Measurements from ENCODE around the gene MATN1.

The MATN1 gene

GRCh38 chr1:30718636-30719405, 4.6 kb downstream of the MATN1 start:
- peak; percentile 88 for DNase-seq (ENCODE audit: low read depth, low spot score)

GRCh38 chr1:30718091-30718635, 5.2 kb downstream of the MATN1 start:
- peak; percentile 89 for DNase-seq (ENCODE audit: low read depth, low spot score)

- no peak for DNase-seq (ENCODE audit: low read depth, low spot score)
Observed at GRCh38 chr1:30716646-30717045, 6.7 kb downstream of the MATN1 start.

- no peak for DNase-seq (ENCODE audit: low read depth, low spot score)
Observed at GRCh38 chr1:30715886-30716285, 7.5 kb downstream of the MATN1 start.

- DNase-seq (ENCODE audit: low read depth, low spot score) = no peak
Observed at GRCh38 chr1:30715216-30715615, 8.2 kb downstream of the MATN1 start.

GRCh38 chr1:30714536-30715090, 8.8 kb downstream of the MATN1 start:
- DNase-seq (ENCODE audit: low read depth, low spot score) = no peak

- no peak for DNase-seq (ENCODE audit: low read depth, low spot score)
Observed at GRCh38 chr1:30714025-30714424, 9.4 kb downstream of the MATN1 start.

GRCh38 chr1:30713311-30713710, 10.1 kb downstream of the MATN1 start:
- no peak for DNase-seq (ENCODE audit: low read depth, low spot score)

GRCh38 chr1:30712583-30712982, 10.8 kb downstream of the MATN1 start:
- no peak for DNase-seq (ENCODE audit: low read depth, low spot score)

- no peak for DNase-seq (ENCODE audit: low read depth, low spot score)
Observed at GRCh38 chr1:30710407-30710806, 13.0 kb downstream of the MATN1 start.

GRCh38 chr1:30708361-30708728, 15.0 kb downstream of the MATN1 start:
- no peak for DNase-seq (ENCODE audit: low read depth, low spot score)

- no peak for DNase-seq (ENCODE audit: low read depth, low spot score)
Observed at GRCh38 chr1:30707412-30708360, 15.7 kb downstream of the MATN1 start.

GRCh38 chr1:30706528-30706927, 16.9 kb downstream of the MATN1 start:
- DNase-seq (ENCODE audit: low read depth, low spot score) = no peak

- no peak for DNase-seq (ENCODE audit: low read depth, low spot score)
Observed at GRCh38 chr1:30705698-30706097, 17.7 kb downstream of the MATN1 start.

- no peak for DNase-seq (ENCODE audit: low read depth, low spot score)
Observed at GRCh38 chr1:30704765-30705509, 18.4 kb downstream of the MATN1 start.

GRCh38 chr1:30704271-30704670, 19.1 kb downstream of the MATN1 start:
- no peak for DNase-seq (ENCODE audit: low read depth, low spot score)

- DNase-seq (ENCODE audit: low read depth, low spot score) = no peak
Observed at GRCh38 chr1:30702823-30703222, 20.6 kb downstream of the MATN1 start.

- no peak for DNase-seq (ENCODE audit: low read depth, low spot score)
Observed at GRCh38 chr1:30701258-30701633, 22.1 kb downstream of the MATN1 start.

- no peak for DNase-seq (ENCODE audit: low read depth, low spot score)
Observed at GRCh38 chr1:30700528-30701257, 22.7 kb downstream of the MATN1 start.

GRCh38 chr1:30699762-30700161, 23.6 kb downstream of the MATN1 start:
- DNase-seq (ENCODE audit: low read depth, low spot score) = no peak

Data from smooth muscle cell of the brain vasculature (primary cell).